GOT3 (cell line): ENCODE measurements around the gene SENP5.
A peak's percentile ranks its signal among the peaks of the same experiment; 100 is the strongest.
"Not testable (repeated sequence)": the region's sequence is repeated elsewhere in the genome, so short reads cannot be mapped to it uniquely, and the experiment has no call there.

Experiments
- DNase-seq: peaks from one replicate; lab custom pipeline; 2025; ENCODE audit warnings: mixed read lengths; lab: John Stamatoyannopoulos, UW

SENP5 gene

DNA sequence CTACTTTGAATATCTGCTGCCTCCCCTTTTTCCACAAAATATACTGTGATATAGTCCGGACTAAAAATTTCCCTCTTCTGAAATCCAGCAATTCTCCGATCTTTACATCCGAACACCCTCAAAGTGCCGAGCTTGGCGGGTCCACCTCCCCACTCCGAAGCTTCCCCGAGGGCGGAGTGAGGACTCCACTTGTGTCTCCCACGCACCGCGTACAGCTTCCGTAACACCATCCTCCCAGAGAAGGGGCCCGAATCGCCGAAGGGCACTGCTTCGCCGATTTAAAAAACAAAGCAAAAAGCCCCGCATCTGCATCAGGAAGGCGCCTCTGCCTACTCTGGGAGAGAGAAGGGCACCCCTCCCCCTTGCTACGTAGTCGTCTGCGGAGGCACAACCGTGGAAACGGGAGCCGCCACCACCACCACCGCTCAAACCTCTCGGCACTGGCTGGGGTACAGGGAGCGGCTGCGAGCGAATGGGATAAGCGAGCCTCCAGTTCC, 74.1 kb downstream of the SENP5 start:
- no peak for DNase-seq

DNA sequence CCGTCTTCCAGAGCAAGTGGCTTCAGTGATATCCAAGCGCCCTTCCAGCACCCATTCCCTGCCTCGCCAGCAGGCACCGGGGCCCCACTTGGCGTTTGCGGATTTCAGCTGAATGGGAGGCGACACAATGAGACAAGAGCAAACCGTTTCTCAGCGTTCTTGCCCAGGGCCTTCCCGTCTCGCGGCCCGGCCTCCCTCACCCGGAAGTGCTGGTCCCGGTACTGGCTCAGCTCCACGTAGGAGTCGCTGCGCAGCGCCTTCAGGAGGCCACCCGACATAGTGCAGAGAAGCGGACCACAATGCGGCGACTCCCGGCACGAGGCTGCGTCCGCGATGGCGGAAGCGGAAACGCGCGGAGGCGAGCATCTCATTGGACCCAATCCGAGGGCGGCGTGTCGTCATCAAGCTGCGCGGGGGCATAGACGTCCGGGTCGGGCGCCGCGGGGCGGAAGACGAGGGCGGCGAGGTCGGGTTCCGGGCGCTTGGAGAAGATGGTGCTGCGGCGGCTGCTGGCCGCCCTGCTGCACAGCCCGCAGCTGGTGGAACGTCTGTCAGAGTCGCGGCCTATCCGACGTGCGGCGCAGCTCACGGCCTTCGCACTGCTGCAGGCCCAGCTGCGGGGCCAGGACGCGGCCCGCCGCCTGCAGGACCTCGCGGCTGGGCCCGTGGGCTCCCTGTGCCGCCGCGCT, 74.7 kb downstream of the SENP5 start, which contains the start of gene NCBP2:
NCBP2 (minus strand) TSS at position 303 of the 689 bp plus-strand sequence; CDS start at position 278, 25 bp downstream.
- DNase-seq: peak; percentile 95

DNA sequence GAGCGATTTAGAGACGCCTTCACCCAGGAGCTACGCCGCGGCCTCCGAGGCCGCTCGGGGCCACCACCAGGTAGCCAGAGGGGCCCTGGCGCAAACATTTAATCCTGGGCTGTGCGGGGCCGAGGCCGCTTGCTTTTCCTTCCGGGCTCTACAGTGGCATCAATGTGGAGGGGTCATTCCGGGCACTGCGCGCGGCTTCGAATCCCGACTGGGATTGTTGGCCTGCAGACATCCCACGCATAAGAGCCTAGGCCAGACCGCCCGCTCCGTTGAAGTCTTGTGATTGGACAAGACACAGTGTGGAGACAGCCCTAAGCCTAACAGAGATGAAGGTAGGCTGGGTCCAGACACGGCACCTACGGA, 75.2 kb downstream of the SENP5 start:
- DNase-seq: no peak

DNA sequence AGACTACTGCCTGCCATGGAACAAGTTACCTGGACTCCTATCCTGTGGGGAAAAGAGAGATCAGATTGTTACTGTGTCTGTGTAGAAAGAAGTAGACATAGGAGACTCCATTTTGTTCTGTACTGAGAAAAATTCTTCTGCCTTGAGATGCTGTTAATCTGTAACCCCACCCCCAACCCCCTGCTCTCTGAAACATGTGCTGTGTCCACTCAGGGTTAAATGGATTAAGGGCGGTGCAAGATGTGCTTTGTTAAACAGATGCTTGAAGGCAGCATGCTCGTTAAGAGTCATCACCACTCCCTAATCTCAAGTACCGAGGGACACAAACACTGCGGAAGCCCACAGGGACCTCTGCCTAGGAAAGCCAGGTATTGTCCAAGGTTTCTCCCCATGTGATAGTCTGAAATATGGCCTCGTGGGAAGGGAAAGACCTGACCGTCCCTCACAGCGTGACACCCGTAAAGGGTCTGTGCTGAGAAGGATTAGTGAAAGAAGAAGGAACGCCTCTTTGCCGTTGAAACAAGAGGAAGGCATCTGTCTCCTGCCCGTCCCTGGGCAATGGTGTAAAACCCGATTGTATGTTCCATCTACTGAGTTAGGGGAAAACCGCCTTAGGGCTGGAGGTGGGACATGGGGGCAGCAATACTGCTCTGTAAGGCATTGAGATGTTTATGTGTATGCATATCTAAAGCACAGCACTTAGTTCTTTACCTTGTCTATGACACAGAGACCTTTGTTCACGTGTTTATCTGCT, 76.5 kb downstream of the SENP5 start:
- DNase-seq: not testable (repeated sequence)

DNA sequence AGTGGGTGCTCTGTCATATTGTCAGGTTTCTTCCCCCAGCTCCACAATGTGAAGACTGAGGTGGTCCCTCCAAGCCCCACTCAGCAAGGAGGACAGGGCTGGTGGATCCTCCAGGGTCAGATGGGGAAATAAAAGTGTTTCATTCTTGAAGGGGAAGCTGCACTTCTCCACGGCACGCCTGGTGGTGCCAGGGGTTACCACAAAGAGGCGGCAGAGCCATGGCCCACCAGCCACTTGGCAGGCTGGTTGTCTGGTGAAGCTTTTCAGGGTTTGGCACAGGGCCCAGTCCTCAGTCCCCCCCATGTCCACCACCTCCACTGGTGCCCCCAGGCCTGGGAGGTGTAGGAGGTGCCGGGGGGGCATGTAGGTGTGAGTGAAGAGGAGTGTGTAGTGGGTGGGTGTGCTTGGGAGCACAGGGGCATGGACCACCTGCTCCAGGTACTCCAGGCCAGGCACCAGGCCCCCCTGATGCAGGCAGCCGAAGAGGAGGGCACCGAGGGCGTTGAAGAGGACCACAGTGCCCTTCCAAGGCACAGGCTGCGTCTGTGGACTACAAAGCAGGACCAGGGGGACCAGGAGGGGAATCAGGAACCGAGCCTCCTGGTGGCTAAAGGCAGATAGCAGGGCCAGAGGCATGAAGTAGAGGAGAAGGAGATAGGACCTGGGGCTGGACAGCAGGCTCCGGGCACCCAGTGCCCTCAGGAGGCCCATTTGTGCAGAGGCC, 79.6 kb downstream of the SENP5 start:
- no peak for DNase-seq

DNA sequence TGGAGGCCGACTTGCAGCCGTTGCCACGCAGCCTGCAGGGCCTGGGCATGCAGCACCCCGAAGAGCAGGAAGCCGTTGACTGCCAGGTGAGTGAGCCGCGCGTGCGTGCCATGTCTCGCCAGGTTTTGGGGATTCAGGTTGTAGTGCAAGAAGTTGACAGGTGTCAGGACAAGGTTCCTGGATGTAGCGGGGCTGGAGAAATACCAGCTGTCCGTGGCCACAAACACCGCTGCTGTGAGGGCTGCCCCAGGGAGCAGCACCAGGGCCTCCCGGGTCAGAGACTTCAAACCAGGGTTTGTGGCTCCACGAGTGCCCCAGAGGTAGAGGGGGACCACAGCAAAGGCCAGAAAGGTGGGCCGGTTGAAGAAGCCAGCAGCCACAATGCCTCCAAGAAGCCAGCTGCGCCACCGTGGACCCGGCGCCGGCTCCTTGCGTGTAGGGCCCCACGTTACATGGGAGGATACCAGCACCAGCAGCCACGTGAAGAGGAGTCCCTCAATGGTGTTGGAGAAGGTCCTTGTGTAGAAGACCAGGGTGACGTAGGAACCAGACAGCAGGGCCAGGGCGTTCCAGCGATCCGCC, 80.2 kb downstream of the SENP5 start:
- no peak for DNase-seq

DNA sequence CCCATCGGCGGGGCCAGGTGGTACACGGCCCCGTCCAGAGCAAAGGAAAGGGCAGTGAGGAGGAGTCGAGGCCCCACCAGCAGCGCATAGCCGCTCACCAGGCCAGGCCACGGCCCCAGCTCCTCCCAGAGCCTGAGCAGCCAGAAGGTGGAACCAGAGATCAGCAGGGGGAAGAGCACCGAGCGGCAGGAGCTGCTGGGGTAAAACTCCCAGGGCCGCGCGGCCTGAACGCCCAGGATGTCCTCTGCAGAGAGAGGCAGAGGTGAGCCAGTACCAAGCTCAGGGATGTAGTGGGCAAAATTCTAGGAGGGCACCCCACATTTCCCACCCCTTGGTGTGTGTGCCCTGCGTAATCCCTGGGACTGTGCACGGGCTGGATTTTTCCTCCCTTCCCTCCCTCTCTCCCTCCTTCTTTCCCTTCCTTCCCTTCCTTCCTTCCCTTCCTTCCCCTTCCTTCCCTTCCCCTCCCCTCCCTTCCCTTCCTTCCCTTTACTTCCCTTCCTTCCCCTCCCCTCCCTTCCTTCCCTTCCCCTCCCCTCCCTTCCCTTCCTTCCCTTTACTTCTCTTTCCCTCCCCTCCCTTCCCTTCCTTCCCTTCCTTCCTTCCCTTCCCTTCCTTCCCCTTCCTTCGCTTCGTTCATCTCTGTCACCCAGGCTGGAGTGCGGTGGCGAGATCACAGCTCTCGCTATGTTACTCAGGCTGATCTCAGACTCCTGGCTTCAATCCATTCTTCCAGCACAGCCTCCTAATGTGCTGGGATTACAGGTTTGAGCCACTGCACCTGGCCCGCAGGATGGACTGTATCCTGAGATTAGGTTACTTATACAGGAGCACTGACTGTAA, 80.9 kb downstream of the SENP5 start:
- DNase-seq: no peak

DNA sequence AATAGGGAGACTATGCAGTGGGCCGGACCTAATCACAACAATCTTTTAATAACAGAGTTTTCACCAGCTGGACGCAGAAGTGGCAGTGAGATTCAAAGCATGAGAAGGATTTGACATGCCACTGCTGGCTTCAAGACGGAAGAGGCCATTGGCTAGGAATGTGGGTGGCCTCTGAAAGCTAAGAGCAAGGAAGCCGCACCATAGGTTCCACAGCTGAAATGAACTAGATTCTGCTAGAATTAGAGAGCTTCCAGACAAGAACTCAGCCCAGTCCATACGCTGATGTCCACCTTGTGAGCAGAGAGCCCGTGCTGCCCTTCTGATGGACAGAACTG, 81.5 kb downstream of the SENP5 start:
- DNase-seq: no peak

DNA sequence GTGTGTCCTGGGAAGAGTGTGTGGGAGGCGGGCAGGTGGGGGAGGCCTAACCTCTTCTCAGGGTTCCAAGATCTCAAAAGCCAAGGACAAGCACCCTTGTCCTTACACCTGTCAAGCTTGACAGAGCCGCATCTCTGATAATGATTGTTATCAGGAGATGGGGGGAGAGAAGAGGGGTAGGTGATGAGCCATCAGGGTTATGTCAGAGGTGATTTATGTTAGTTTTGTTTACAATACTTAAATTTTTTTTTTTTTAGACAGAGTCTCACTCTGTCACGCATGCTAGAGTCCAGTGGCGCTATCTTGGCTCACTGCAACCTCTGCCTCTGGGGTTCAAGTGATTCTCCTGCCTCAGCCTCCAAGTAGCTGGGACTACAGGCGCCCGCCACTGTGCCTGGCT, 82.0 kb downstream of the SENP5 start:
- DNase-seq: no peak

DNA sequence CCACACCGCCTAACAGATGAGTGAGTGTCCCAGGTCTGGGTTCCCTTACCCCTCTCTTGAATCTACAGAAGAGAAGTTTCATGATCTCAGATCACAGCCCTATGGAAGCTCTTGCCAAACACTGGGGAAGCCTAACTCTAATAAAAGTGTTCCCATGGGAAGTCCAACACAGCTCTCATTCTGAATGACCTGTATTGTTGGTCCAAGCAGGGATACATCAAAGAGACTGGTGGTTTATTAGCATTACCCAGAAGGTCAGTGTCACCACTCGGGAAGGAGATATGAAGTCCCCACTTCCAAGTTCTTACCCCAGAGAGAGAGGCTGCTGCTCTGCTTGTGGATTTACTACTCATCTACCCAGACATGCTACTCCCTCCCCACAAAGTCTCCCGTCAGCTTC, 83.7 kb downstream of the SENP5 start:
- DNase-seq: no peak

DNA sequence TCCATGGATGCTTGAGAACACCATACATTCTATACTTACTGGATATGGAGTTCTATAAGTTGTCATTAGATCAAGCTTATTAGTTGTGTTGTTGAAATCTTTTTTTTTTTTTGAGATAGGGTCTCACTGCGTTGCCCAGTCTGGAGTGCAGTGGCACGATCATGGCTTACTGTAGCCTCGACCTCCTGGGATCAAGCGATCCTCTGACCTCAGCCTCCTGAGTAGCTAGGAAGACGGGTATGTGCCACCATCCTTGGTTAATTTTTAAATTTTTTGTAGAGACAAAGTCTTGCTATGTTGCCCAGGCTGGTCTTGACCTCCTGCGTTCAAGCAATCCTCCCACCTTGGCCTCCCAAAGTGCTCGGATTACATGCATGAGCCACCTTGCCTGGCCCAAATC, 87.1 kb downstream of the SENP5 start:
- DNase-seq: no peak

DNA sequence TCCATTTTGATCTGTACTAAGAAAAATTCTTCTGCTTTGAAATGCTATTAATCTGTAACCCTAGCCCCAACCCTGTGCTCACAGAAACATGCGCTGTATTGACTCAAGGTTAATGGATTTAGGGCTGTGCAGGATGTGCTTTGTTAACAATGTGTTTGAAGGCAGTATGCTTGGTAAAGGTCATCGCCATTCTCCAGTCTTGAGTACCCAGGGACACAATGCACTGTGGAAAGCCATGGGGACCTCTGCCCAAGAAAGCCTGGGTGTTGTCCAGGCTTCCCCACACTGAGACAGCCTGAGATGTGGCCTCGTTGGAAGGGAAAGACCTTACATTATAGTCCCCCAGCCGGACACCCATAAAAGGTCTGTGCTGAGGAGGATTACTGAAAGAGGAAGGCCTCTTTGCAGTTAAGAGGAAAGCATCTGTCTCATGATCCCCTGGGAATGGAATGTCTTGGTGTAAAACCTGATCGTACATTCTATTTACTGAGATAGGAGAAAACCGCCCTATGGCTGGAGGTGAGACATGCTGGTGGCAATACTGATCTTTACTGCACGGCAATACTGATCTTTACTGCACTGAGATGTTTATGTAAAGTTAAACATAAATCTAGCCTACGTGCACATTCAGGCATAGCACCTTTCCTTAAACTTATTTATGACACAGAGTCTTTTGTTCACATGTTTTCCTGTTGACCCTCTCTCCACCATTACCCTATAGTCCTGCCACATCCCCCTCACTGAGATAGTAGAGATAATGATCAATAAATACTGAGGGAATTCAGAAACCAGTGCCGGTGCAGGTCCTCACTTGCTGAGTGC, 94.6 kb downstream of the SENP5 start:
- DNase-seq: no peak

DNA sequence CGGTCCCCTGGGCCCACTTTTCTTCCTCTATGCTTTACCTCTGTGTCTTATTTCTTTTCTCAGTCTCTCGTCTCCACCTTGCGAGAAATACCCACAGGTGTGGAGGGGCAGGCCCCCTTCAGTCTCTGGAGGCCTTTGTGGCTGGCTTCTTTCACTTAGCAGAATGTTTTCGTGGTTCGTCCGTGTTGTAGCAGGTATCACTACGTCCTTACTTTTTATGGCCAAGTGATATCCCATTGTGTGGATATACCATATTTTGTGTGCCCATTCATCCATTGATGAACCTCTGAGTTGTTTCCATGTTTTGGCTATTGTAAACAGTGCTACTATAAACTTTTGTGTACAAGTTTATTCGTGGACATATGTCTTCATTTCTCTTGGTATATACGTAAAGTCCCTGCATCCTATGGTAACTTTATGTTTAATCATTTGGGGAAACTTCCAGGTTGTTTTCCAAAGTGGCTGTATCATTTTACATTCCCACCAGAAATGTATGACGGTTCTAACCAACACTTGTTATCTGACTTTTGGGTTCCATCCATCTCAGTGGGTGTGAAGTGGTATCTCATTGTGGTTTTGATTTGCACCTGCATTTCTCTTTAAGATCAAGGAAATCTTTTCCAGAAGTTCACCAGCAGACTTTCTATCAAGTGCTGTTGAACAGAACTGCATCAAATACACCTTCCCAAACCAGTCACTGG, 95.4 kb downstream of the SENP5 start:
- DNase-seq: no peak

DNA sequence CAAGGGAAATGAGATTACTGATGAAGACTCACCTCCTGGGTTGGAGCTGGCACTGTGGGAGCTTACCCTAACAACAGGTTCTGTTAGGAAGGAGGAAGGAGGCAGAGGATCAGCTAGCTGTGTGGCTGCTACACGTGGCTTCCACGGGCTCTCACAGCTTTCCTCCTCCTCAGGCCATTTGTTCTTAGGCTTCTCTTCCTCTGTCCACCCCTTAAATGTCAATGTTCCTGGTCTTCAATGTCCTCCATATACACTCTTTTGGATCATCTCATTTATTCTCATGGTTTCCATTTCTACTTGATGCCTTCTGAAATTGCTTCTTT, 95.9 kb downstream of the SENP5 start:
- no peak for DNase-seq

DNA sequence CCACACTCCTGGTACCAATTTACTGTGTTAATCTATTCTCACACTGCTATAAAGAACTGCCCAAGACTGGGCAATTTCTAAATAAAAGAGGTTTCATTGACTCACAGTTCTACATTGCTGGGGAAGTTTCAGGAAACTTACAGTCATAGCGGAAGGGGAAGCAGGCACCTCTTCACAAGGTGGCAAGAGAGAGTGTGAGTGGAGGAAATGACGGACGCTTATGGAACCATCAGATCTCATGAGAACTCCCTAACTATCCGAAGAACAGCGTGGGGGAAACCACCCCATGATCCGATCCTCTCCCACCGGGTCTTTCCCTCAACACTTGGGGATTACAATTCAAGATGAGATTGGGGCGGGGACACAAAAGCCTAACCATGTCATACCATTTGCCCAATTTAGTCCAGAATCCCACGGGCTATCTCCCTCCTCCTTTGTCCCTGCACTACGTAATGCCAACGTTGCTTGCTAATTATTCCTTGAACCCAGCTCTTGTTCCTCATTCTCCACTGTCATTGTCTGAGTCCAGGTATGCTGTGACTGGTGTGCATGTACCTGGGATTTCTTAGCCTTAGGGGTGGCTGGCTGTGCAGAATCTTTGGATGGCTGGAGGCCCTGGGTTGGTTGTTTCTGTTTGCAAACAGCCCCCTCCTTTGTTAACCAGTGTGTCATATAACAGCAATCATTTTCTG, 97.5 kb downstream of the SENP5 start:
- DNase-seq: no peak

DNA sequence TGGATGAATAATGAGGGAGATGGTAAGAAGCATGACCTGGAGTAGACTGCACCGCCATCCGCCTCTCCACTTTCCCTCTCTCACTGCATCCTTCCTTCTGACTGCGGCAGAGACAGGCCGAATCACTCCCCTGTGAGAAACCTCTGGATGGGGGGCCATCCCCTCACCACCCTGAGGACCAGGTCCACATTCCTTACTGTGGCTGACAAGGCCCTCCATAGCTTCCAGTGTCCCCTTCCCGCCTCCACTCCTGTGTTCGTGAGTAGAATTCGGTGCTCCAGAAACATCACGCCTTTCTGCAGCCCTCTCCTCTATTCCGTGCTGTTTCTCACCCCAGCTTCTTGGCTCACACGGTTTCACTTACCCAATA, 98.1 kb downstream of the SENP5 start:
- DNase-seq: no peak

DNA sequence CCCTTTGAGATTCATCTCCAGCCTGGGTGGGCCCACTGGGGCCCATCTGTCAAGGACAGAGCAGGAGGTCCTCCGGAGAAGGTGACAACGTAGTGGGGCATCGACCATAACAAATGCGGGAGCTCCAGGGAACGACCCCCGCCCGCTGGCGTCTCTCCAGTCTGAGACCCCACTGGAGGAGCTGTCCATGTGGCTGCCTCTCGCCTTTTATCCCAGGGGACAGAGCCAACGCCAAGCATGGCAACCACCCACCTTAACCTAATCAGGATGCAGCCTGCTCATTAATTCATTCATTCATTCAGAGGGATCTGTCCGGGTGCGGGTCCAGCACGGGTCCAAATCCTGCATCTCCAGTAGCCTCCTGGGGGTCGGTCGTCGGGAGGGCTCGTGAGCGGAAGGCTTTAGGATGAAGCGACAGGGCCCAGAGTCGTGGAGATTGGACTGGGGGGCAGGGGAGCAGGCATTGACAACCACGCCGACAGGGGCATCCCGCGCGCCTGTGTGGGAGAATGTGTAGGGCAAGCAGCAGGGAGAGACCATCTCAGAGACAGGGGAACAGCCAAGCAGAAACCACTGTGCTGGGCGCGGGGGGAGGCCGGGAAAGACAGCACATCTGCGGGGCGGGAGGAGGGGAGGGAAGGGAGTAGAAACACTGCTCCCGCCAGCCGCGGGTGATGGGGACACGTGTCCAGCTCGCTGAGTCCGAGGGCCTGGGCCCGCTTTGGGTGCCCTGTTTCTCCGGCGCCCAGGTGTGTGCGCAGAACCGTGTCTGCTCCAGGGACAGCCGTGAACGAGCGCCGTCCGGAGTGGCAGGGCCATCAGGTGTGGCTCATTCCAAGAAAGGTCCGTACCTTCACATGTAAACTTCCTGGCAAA, 99.0 kb downstream of the SENP5 start:
- no peak for DNase-seq

DNA sequence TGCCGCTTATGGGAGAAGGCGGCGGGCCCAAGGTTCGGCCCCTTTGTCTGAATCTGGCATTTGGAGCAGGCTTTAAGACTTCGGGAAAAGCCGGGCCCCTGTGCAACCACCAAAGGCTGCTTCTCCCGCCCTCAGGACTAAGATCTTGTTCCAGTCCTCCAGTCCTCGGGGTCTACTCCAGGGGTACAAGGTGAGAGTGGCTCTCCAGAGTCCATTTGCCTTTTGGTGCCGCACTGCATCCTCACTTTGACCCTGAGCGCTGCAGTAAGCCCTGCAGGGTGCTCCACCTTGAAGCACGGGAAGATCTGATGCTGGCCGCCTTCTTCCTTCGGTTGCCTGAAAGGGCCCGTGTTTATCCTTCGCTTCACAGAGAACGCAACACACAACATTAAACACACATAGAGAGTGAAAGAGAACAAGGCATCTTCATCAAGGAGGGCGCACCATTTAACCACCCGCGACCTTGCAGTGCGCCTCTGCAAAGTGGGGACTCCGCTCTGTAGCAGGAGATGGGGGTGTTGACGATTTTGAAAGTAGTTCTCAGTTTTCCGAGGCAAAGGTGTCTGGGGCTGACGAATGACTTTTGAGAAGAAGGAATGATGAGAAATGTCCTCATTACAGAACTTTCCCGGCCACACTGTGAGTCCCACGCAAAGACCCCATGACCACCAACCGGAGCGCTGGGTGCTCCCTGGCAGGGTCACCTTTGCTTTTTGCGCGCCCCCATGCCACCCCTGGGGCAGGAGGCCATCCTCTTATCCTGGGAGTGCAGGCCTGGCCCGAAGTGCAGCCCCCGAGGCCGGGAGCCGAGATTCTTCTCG, 99.9 kb downstream of the SENP5 start:
- no peak for DNase-seq
